HG03520 (cell line): Measurements from ENCODE around the gene SLC25A1.

ENCODE experiments used
- ATAC-seq: cut with Tn5 transposase; IDR thresholded peaks from one replicate; pipeline ENCODE4 v1.9.1; 2021; ENCODE audit warnings: mild to moderate bottlenecking, moderate library complexity; ENCODE audit not compliant: unreplicated experiment

The SLC25A1 gene

DNA sequence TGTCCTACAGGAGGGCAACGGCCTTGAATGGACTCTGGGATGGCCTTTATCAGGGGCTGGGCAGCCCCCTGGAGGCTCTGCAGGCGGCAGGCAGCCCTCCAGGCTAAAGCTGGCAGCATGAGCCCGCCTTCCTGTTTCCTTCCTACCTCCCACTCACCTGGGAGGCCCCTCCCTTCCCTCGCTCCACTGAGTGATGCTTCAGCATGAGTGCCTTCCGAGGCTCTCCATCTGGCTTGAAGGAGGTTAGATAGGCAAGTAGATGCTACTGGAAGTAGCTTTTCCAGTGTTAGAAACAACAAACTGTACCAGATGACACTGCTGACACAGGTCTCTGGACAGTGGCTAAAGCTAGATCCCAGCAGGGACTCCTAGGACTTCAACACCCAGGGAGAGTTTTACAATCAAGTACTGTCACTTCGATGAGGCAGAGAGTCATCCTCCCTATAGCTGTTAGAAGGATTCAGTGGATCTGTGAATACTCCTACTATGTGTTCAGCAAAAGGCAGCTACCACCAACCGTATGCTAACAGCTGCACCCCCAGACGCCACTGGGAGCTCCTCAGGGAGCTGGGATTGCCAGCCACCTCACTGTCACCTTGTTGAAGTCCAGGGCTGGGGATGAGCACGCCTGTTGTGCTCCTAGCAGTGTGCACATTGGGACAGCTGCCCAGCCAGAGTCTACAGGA lies 4.1 kb upstream of the SLC25A1 start:
- ATAC-seq = no peak

GRCh38 chr22:19181786-19182471 lies 3.4 kb upstream of the SLC25A1 start:
- ATAC-seq = no peak

- no peak for ATAC-seq
These were observed 2.3 kb upstream of the SLC25A1 start for GRCh38 chr22:19180740-19181410.

DNA sequence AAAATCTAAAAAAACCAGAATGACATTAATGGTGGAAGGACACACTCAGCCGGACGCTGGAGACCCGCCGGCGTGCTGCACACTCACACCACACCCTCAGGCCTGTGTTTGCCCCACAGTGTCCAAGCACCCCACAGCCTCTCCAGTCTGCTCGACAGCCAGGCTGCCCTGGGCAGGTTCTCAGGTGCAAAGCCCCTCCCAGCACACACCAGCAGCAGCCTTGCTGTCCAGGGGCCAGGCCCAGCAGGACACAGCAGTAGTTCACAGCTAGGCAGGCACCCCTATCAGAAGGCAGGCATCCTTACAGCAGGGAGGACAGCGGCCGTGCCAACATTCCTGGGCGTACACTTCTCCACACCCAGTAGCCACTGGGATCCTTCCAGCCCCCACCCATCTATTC lies 1.7 kb upstream of the SLC25A1 start:
- no peak for ATAC-seq

DNA sequence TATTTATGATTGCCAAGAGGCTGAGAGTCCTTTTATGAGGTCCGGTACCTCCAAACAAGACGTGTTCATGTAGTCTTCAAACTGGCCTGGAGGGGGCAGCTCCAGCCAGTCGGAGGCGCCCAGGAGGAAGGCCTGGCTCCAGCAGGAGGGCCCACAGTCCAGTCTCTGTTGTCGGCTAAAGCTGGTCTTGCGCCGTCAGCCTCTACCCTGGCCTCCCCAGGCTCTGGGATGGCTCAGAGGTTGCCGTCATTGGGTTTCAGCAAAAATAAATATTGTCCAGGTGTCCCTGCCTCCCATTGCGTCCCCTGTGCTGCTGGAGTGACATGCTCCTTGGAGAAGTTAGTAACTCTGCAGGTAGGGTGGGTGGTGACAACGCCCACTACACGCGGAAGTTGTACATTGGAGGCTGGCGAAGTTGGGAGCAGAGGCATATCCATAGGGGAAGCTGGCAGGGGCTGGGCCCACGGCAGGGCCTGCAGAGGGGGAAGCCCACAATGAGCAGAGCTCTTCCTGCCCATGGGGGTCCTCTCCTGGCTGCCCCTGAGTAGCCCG lies 1.0 kb upstream of the SLC25A1 start:
- no peak for ATAC-seq

- ATAC-seq = peak; percentile 29
These were observed 375 bp downstream of the SLC25A1 start for GRCh38 chr22:19178065-19178656.

GRCh38 chr22:19177164-19178064 lies 1.1 kb downstream of the SLC25A1 start:
- ATAC-seq = no peak

DNA sequence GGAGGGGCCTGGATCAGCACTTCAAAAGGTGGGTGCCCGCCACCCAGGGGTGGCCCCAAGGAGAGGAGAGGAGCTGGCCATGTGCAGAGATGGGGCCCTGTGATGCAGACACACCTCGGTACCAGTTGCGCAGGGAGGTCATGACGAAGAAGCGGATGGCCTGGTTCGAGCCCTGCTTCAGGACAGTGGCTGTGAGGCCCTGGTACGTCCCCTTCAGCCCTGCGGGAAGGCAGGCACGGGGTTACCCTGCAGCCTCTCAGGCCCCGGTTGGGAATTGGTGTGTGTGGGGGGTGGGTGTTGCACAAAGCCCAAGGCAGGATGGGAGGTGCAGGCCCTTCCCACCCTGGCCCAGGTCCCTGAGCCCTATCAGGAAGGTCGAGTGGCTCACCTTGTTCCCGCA lies 1.8 kb downstream of the SLC25A1 start:
- ATAC-seq = no peak

DNA sequence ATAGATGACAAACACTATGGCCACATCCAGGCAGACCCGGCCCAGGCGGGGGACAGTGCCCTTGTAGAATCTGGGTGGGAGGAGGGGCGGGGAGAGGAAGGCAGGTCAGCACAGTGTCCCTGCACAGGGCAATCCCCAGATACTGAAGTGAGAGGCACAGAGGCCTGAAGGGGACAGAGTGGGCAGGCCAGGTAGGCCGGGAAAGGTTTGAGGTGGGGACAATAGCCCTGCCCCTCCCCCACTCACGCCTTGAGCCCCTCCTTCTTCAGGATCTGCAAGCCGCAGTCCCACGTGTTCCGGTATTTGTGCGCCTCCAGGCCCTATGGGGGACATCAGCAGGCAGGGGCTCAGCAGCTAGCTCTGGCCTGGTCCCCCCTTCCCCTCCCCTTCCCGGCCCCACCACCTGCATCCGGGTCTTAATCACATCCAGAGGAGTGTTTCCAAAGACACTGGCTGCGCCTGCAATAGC lies 2.3 kb downstream of the SLC25A1 start:
- no peak for ATAC-seq

DNA sequence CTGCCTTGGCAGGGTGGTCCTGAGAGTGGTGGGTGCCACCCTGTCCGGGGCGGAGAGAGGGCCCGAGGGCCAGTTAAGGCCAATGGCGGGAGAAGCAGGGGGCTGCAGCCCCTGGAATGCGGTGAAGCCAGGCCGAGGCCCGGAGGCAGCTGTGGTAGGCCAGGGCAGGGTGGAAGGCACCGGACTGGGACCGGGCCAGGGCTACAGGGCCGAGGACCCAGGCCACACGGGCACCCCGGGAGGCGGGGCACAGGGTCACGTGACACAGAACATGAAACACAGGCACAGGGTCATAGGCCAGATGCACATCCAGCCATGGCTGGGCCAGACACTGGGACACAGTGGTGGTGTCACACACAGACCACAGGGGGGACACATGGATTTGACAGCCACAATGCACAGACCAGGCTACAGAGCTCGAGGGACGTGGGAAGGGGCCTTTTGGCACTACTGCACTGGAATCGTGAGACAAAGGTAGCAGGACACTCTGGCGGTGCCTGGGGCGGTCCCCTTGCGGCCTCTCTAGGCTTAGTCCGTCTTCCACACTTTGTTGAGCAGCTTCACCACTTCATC lies 2.8 kb downstream of the SLC25A1 start:
- ATAC-seq = no peak

- no peak for ATAC-seq
These were observed 3.4 kb downstream of the SLC25A1 start for GRCh38 chr22:19175026-19175601.

GRCh38 chr22:19174106-19175025 lies 4.2 kb downstream of the SLC25A1 start:
- ATAC-seq = no peak

DNA sequence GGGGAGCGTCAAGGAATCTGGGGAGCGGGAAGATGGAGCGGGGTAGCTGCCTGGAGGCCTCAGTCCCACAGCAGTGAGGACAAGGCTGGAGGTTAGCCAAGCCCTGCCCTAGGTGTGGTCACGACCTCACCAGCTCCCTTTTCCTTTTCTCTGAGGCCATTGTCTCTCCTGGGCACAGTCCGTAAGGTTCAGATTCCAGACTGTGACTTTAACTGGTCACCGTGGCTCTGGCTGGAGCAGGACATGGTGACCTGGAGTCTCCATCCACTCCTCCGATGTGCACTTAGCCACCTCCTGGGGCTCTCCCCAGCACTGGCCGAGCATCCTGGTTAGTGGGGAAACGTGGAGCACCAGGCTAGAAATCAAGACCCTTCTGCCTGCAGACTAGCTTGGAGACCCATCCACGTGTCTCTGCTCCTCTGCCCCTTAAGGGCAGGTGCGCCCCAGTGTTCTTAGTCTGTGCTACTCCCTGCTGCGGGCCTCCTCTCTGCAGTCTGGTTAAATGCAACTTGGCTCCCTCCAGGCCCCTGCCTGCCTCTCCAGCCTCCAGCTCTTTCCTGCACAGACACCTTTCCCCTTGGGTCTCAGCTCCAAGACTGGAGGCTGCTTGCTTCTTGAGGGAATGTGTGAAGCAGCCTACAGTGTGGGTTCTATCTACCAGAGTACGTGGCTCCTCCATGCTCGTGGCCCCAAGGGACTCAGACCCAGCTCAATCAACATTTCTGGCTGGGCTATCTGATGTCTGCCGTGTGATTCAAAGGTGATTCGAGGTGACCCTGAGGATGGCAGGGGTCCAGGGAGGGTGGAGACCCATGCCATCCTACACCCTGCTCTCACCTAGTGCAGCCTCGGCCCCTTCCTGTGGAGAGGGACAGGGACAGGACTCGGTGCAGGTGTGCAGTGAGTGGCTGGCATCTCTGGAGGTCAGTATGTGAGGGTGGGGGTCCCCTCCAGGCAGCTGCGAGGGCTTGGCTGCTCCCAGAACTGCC lies 5.2 kb downstream of the SLC25A1 start:
- ATAC-seq = no peak

- no peak for ATAC-seq
These were observed 6.1 kb downstream of the SLC25A1 start for GRCh38 chr22:19172213-19173046.

DNA sequence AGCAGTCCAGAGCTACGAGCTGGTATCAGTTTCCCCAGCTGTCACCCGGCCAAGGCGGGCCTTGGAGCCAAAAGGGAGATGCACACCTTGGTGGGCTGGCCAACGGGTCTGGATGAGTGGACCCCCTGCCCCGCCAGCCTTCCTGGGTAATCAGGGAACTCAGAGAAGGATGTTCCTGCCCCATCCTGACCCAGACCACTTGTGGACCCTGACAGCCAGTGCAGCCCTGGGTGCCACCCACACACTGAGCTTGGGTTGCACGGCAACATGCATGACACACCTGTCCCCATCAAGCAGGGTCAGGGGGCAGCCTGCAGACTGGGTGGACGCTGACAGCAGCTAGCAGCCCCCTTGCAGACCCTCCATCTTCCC lies 8.6 kb downstream of the SLC25A1 start:
- ATAC-seq = no peak
